Measurements from ENCODE around the gene DISP1. TPM values are rescaled to one million over a fixed set of nuclear protein-coding genes. Genes with fewer than 3 reads are reported as not detected.
"Not testable (repeated sequence)": the region's sequence is repeated elsewhere in the genome, so short reads cannot be mapped to it uniquely, and the experiment has no call there.

The DISP1 gene
- total RNA-seq, 1 experiment from 2014 or later, result 1.4 TPM

GRCh38 chr1:222844411-222844779, 29.6 kb downstream of the DISP1 start:
- H3K4me1 ChIP-seq (ENCODE audit: insufficient read depth, low read length, poor library complexity, severe bottlenecking), result no peaks in the 10 kb centered on the region
- BruUV-seq (replicated peaks), result no TSS peak
- intact Hi-C loops (cut with micrococcal nuclease; ENCODE audit: unreplicated experiment), result no loop called here
- H3K27ac ChIP-seq (ENCODE audit: low read depth, low read length, poor library complexity, severe bottlenecking), result no peak overlapping the region
- no peak for DNase-seq (ENCODE audit: low spot score)
- H3K4me3 ChIP-seq (ENCODE audit: low read depth, low read length, poor library complexity, severe bottlenecking), result no peak overlapping the region
- H3K27me3 ChIP-seq (replicated peaks; ENCODE audit: insufficient read depth, low read depth, low read length, poor library complexity), result no peaks in the 10 kb centered on the region
- TF ChIP-seq EZH2 (IDR thresholded peaks at IDR 0.05; ENCODE audit: borderline replicate concordance, low read depth, low read length, poor library complexity, severe bottlenecking), result no peak
- TF ChIP-seq, protein P1, sequence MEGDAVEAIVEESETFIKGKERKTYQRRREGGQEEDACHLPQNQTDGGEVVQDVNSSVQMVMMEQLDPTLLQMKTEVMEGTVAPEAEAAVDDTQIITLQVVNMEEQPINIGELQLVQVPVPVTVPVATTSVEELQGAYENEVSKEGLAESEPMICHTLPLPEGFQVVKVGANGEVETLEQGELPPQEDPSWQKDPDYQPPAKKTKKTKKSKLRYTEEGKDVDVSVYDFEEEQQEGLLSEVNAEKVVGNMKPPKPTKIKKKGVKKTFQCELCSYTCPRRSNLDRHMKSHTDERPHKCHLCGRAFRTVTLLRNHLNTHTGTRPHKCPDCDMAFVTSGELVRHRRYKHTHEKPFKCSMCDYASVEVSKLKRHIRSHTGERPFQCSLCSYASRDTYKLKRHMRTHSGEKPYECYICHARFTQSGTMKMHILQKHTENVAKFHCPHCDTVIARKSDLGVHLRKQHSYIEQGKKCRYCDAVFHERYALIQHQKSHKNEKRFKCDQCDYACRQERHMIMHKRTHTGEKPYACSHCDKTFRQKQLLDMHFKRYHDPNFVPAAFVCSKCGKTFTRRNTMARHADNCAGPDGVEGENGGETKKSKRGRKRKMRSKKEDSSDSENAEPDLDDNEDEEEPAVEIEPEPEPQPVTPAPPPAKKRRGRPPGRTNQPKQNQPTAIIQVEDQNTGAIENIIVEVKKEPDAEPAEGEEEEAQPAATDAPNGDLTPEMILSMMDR (conservative IDR thresholded peaks at IDR 0.05; ENCODE audit: low read depth, low read length), result no peak
- H3K9me3 ChIP-seq (ENCODE audit: low read depth, low read length, poor library complexity, severe bottlenecking), result no peaks in the 10 kb centered on the region
- CTCF ChIA-PET, result no interaction called here
- POLR2A ChIA-PET (ENCODE audit: low non-redundant PET), result no interaction called here
- H3K36me3 ChIP-seq (ENCODE audit: insufficient read depth, low read length, poor library complexity, severe bottlenecking), result no peaks in the 10 kb centered on the region

DNA sequence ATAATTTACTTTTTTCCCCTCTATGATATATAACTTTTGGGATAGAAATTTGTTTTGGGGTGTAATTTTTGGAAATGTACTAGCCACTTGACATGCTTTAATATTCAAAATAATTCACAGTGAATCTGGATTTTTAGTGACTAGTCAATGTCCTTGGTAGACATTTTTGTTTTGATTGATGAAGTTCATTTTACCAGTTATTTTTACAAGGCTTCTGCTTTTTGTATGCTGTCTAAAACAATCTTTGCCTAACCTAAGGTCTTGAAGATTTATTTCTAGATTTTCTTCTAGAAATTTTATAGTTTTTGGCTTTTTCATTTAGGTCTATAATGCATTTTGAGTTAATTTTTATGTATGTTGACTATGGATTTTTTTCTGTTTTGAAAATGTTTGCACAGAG, 30.9 kb downstream of the DISP1 start:
- intact Hi-C loops (cut with micrococcal nuclease; ENCODE audit: unreplicated experiment), result no loop called here
- POLR2A ChIA-PET (ENCODE audit: low non-redundant PET), result no interaction called here

GRCh38 chr1:222850550-222850949, 35.7 kb downstream of the DISP1 start:
- H3K4me3 ChIP-seq (ENCODE audit: low read depth, low read length, poor library complexity, severe bottlenecking); CTCF ChIA-PET; DNase-seq (ENCODE audit: low spot score); H3K27ac ChIP-seq (ENCODE audit: low read depth, low read length, poor library complexity, severe bottlenecking); H3K27me3 ChIP-seq (replicated peaks; ENCODE audit: insufficient read depth, low read depth, low read length, poor library complexity); H3K36me3 ChIP-seq (ENCODE audit: insufficient read depth, low read length, poor library complexity, severe bottlenecking); H3K9me3 ChIP-seq (ENCODE audit: low read depth, low read length, poor library complexity, severe bottlenecking); intact Hi-C loops (cut with micrococcal nuclease; ENCODE audit: unreplicated experiment); BruUV-seq (replicated peaks); H3K4me1 ChIP-seq (ENCODE audit: insufficient read depth, low read length, poor library complexity, severe bottlenecking); POLR2A ChIA-PET (ENCODE audit: low non-redundant PET): not testable (repeated sequence)

More for the DNA sequence above, 30.9 kb downstream of the DISP1 start:
- TF ChIP-seq EZH2 (IDR thresholded peaks at IDR 0.05; ENCODE audit: borderline replicate concordance, low read depth, low read length, poor library complexity, severe bottlenecking), result no peak
- TF ChIP-seq, protein P1 (conservative IDR thresholded peaks at IDR 0.05; ENCODE audit: low read depth, low read length), result no peak
- no peak overlapping the region for H3K4me3 ChIP-seq (ENCODE audit: low read depth, low read length, poor library complexity, severe bottlenecking)
- no TSS peak for BruUV-seq (replicated peaks)
- H3K4me1 ChIP-seq (ENCODE audit: insufficient read depth, low read length, poor library complexity, severe bottlenecking), result no peaks in the 10 kb centered on the region
- H3K27ac ChIP-seq (ENCODE audit: low read depth, low read length, poor library complexity, severe bottlenecking), result no peak overlapping the region
- no peaks in the 10 kb centered on the region for H3K27me3 ChIP-seq (replicated peaks; ENCODE audit: insufficient read depth, low read depth, low read length, poor library complexity)
- CTCF ChIA-PET, result no interaction called here
- H3K36me3 ChIP-seq (ENCODE audit: insufficient read depth, low read length, poor library complexity, severe bottlenecking), result no peaks in the 10 kb centered on the region
- no peak for DNase-seq (ENCODE audit: low spot score)
- H3K9me3 ChIP-seq (ENCODE audit: low read depth, low read length, poor library complexity, severe bottlenecking), result no peaks in the 10 kb centered on the region

DNA sequence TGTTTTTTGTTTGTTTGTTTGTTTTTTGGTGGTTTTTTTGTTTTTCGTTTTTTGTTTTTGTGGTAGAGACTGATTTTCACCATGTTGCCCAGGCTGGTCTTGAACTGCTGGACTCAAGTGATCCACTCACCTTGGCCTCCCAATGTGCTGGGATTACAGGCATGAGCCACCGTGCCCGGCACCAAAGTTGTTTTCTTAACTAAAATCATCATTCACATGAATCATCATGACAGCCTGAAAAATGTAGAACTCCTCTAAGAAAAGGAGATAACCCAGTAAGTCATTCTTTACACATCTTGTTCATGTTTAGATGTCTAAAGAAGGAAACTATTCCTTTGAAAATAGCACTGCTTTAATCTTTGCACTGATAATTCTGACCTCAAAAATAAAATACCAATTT, 37.5 kb downstream of the DISP1 start:
- Histone ChIP-seq H3K9me3 (ENCODE audit: low read depth, low read length, poor library complexity, severe bottlenecking) (no peaks in the 10 kb centered on the region), H3K4me1 (ENCODE audit: insufficient read depth, low read length, poor library complexity, severe bottlenecking) (no peaks in the 10 kb centered on the region), H3K36me3 (ENCODE audit: insufficient read depth, low read length, poor library complexity, severe bottlenecking) (no peaks in the 10 kb centered on the region), H3K4me3 (ENCODE audit: low read depth, low read length, poor library complexity, severe bottlenecking) (no peak overlapping the region), H3K27ac (ENCODE audit: low read depth, low read length, poor library complexity, severe bottlenecking) (no peak overlapping the region), H3K27me3 (replicated peaks; ENCODE audit: insufficient read depth, low read depth, low read length, poor library complexity) (no peaks in the 10 kb centered on the region)
- ChIA-PET POLR2A (ENCODE audit: low non-redundant PET) (no interaction called here), CTCF (no interaction called here)
- intact Hi-C loops (cut with micrococcal nuclease; ENCODE audit: unreplicated experiment), result no loop called here
- no peak for DNase-seq (ENCODE audit: low spot score)
- TF ChIP-seq EZH2 (IDR thresholded peaks at IDR 0.05; ENCODE audit: borderline replicate concordance, low read depth, low read length, poor library complexity, severe bottlenecking), result no peak
- TF ChIP-seq, protein P1 (conservative IDR thresholded peaks at IDR 0.05; ENCODE audit: low read depth, low read length), result no peak
- no TSS peak for BruUV-seq (replicated peaks)

Measured in A673 (cell line).